H1 (cell line): ENCODE data around the gene NOD2. TPM values are rescaled to one million over a fixed set of nuclear protein-coding genes. Genes with fewer than 3 reads are reported as not detected.

Source experiments
- MAX ChIP-seq: IDR thresholded peaks from 2 replicates; pipeline ENCODE4 v1.6.1; 2012; ENCODE audit warnings: inconsistent platforms
- polyA plus RNA-seq, 7 experiments: library from polyadenylated mRNA; depleted of rRNA in 3 of 7; stranded (reverse) in 5 of 7; unstranded in 2 of 7; fragments of >200 nt in 5 of 7; fragments of 200-250 nt in 2 of 7; gene quantifications; 1 replicate in 5 of 7; 2 replicates in 1 of 7; 4 replicates in 1 of 7; pipeline versions ENCODE4 v1.2.1 to v1.2.3, GENCODE V29; 2011 to 2013; ENCODE audit warnings: missing spikeins in 2 of 7, mixed read lengths in 2 of 7
- total RNA-seq: library from RNA; stranded (reverse); fragmentation: NEBNext Ultra II Directional; extraction: Animal tissue kit (Norgen Biotek cat#: 25700); gene quantifications from 2 replicates; pipeline ENCODE4 v1.2.1, GENCODE V29; 2021

The NOD2 gene
- total and polyA plus RNA-seq, 2 of the 8 experiments (the other 6 are each of a cell fraction or from before 2014, with no cell fraction given) = 0.37 to 0.42 TPM

- TF ChIP-seq MAX = no peak
Measured at GRCh38 chr16:50721549-50722404, 28.4 kb downstream of the NOD2 start (continued).
